ENCODE measurements around the gene CACNA1G. TPM values are rescaled to one million over a fixed set of nuclear protein-coding genes. Genes with fewer than 3 reads are reported as not detected.

Gene CACNA1G
- total RNA-seq, 6 donors from 2014 or later, result under 0.01 to 0.37 (median 0.11) TPM; not detected in 2

DNA sequence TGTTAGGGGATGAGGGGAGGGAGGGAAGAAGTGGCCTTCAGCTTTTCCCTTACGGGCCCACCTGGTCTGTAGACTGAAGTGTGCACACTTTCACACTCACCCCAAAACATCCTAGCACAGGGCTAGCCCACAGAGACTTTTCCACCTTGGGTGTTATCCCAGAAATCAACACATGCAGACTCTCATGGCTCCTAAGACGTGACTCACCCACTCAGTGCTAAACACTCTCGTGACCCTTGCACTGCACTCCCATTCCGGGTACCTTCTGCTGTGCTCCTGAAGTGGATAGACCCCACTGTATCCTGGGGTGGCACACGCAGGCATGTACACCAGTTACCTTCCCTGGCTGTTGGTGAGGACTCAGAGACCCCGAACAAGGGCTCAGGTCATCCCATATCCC lies 51.1 kb downstream of the CACNA1G start:
- no peak for ATAC-seq (ENCODE audit: low FRiP score in 2 of 2)
- no peak overlapping the region for H3K27ac ChIP-seq

DNA sequence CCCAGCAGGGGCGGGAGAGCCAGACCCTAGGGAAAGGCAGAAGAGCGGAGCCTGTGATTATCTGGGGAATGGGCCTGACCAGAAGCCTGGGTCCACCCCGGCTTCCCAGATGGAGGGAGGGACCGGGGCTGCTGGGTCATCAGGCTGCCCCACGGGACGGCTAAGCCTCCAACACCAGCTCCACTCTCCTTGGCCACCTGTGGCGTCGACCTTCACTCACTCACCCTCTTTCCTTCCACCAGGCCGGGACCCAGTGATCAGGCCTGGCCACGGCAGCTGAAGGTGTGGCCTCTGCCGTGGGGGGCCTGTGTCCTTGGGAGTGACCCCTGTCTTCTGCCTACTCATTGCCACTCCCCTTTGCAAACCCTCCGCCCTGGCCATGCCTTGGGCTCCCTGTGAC lies 51.8 kb downstream of the CACNA1G start:
- Histone ChIP-seq H3K36me3 (no peaks in the 10 kb centered on the region), H3K4me1 (peaks cover 0 to 8% (median 5%) of the 10 kb centered on the region in 4 donors), H3K27ac (no peak overlapping the region), H3K27me3 (no peaks in the 10 kb centered on the region), H3K9me3 (no peaks in the 10 kb centered on the region), H3K4me3 (no peak overlapping the region)
- ATAC-seq (ENCODE audit: low FRiP score in 2 of 2) (no peak), DNase-seq (no peak)
- 90% methylated on average over 12 of the region's 12 CpGs for WGBS, 2 donors
- TF ChIP-seq POLR2AphosphoS5 (IDR thresholded peaks at IDR 0.05) (no peak), EP300 (IDR thresholded peaks at IDR 0.05) (no peak), POLR2A (IDR thresholded peaks at IDR 0.05) (no peak)
- TF ChIP-seq, protein P1, sequence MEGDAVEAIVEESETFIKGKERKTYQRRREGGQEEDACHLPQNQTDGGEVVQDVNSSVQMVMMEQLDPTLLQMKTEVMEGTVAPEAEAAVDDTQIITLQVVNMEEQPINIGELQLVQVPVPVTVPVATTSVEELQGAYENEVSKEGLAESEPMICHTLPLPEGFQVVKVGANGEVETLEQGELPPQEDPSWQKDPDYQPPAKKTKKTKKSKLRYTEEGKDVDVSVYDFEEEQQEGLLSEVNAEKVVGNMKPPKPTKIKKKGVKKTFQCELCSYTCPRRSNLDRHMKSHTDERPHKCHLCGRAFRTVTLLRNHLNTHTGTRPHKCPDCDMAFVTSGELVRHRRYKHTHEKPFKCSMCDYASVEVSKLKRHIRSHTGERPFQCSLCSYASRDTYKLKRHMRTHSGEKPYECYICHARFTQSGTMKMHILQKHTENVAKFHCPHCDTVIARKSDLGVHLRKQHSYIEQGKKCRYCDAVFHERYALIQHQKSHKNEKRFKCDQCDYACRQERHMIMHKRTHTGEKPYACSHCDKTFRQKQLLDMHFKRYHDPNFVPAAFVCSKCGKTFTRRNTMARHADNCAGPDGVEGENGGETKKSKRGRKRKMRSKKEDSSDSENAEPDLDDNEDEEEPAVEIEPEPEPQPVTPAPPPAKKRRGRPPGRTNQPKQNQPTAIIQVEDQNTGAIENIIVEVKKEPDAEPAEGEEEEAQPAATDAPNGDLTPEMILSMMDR (IDR thresholded peaks at IDR 0.05), result no peak

More for the DNA sequence above, 51.1 kb downstream of the CACNA1G start:
- Histone ChIP-seq H3K9me3 (no peaks in the 10 kb centered on the region), H3K36me3 (no peaks in the 10 kb centered on the region), H3K4me1 (peaks cover 0 to 8% (median 5%) of the 10 kb centered on the region in 4 donors), H3K4me3 (no peak overlapping the region), H3K27me3 (no peaks in the 10 kb centered on the region)
- WGBS, 2 donors, result 77 to 95% methylated on average over 6 of the region's 6 CpGs
- no peak for DNase-seq
- TF ChIP-seq EP300 (IDR thresholded peaks at IDR 0.05) (no peak), POLR2A (IDR thresholded peaks at IDR 0.05) (no peak), POLR2AphosphoS5 (IDR thresholded peaks at IDR 0.05) (no peak)

DNA sequence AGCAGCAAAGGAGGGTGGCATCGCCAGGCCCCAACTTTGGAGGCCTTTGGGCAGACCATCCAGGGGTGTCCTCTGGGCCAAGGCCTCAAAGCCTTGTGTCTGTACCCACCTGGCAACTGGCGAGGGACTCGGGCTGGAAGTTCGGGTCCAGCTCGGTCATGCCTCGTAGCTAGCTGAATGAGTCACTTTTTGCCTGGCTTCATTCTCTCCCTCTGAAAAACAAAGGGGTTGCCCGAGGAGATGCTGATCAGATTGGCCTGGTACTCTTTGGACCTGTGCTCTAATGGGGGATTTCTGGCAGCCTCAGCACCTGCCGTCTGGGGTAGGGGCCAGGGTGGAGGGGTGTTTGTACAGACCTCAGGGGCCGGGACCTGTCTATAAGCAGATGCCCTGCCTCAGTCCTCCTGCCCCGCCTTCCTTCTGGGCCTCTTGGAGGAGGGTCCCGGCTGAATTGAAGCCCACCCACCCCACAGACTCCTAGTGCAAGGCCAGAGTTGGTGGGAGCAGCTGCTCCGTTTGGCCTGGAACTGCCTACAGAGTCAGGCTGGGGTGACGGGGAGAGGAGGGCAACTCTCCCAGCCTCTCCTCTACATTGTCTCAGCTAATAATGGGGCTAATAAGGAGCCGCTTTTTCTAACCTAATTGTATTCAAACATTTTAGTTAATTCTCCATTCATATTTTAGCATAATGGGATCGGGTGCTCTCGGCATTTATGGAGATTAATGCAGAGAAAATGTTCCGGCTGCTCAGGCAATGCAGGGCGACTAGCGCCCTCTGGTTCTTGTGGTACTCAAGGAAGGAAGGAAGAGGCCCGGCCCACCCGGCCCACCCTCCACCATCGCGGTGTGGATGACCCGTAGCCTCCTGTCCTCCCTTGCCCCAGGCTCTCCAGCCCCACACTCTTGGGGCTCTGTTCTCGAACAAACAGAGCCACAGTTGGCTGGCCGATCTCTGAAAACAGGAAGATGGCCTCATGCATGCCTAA lies 52.8 kb downstream of the CACNA1G start:
- H3K4me3 ChIP-seq, result no peak overlapping the region
- DNase-seq (no peak), ATAC-seq (ENCODE audit: low FRiP score in 2 of 2) (no peak)
- no peaks in the 10 kb centered on the region for H3K27me3 ChIP-seq
- H3K36me3 ChIP-seq, result no peaks in the 10 kb centered on the region
- no peak overlapping the region for H3K27ac ChIP-seq
- H3K9me3 ChIP-seq, result no peaks in the 10 kb centered on the region
- TF ChIP-seq EP300 (IDR thresholded peaks at IDR 0.05) (no peak), POLR2A (IDR thresholded peaks at IDR 0.05) (no peak), POLR2AphosphoS5 (IDR thresholded peaks at IDR 0.05) (no peak)
- TF ChIP-seq, protein P1 (IDR thresholded peaks at IDR 0.05), result no peak
- peaks cover 0 to 8% (median 5%) of the 10 kb centered on the region in 4 donors for H3K4me1 ChIP-seq
- WGBS, 2 donors, result 37 to 57% methylated on average over 12 to 25 of the region's 26 CpGs

DNA sequence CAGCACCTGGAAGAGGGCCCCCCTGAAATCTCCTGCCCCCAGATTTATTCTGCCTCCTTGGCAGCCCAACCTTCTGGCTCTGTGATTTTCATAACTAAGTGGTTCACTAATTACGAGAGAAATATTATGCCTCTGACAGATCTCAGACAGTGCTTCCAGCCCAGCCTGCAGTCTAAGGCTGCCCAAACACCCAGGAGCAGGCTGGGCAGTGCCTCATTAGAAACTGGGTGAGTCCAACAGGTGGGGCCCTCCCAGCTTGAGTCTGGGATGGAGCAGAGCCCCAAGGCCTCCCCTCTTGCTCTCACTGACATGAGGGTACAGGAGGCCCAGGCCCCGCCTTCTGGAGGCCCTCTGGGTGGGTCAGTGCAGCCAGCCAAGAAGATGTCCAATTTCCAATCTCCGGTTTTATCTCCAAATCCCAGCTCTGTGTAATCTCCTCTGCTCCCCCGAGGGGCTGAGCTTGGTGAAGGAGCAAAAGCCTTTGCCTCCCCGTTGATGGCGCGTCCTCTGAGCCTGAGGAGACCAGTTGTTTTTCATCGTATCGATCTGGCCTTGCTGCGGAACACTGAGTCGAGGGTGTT lies 54.0 kb downstream of the CACNA1G start:
- H3K27ac ChIP-seq, result no peak overlapping the region
- peaks cover 4 to 8% (median 7%) of the 10 kb centered on the region in 4 donors for H3K4me1 ChIP-seq
- ATAC-seq (ENCODE audit: low FRiP score in 2 of 2) (no peak), DNase-seq (no peak)
- H3K27me3 ChIP-seq, result no peaks in the 10 kb centered on the region
- no peak overlapping the region for H3K4me3 ChIP-seq
- H3K9me3 ChIP-seq, result no peaks in the 10 kb centered on the region
- TF ChIP-seq, protein P1 (IDR thresholded peaks at IDR 0.05), result no peak
- TF ChIP-seq POLR2AphosphoS5 (IDR thresholded peaks at IDR 0.05), result no peak
- TF ChIP-seq EP300 (IDR thresholded peaks at IDR 0.05), result no peak
- no peak for TF ChIP-seq POLR2A (IDR thresholded peaks at IDR 0.05)
- H3K36me3 ChIP-seq, result no peaks in the 10 kb centered on the region
- 71 to 72% methylated on average over 11 of the region's 11 CpGs for WGBS, 2 donors

DNA sequence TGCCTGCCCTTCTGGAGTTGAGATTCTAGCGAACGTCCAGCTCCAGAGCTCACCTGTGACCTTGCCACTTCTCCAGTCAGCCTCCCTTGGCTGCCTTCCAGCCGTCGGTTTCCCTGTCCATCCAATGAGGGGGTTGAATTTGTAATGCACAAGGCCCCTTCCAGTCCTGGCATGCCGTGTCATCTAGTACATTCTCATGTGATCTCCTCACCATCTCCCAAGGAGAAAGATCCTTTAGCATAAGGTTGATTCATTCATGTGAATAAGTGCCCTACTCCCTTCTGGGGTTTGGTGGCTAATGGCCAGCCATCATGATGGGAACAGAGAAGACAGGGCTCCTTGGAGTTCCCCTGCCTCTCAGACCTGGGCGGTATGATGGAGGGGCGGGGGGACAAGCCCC lies 55.3 kb downstream of the CACNA1G start:
- Histone ChIP-seq H3K4me3 (no peak overlapping the region), H3K27ac (no peak overlapping the region), H3K36me3 (no peaks in the 10 kb centered on the region), H3K4me1 (peaks cover 4 to 8% (median 8%) of the 10 kb centered on the region in 4 donors), H3K27me3 (no peaks in the 10 kb centered on the region), H3K9me3 (no peaks in the 10 kb centered on the region)
- 80 to 87% methylated on average over 7 of the region's 7 CpGs for WGBS, 2 donors
- ATAC-seq (ENCODE audit: low FRiP score in 2 of 2), result no peak
- TF ChIP-seq POLR2AphosphoS5 (IDR thresholded peaks at IDR 0.05), result no peak
- no peak for TF ChIP-seq EP300 (IDR thresholded peaks at IDR 0.05)
- TF ChIP-seq, protein P1 (IDR thresholded peaks at IDR 0.05), result no peak
- TF ChIP-seq POLR2A (IDR thresholded peaks at IDR 0.05), result no peak
- DNase-seq, result no peak
